GM18498 (cell line): ENCODE measurements around the gene CDRT4.

Experiments used
- ATAC-seq: cut with Tn5 transposase; IDR thresholded peaks from one replicate; pipeline ENCODE4 v1.9.1; 2021; ENCODE audit warnings: mild to moderate bottlenecking, moderate library complexity; ENCODE audit not compliant: unreplicated experiment

Gene CDRT4

GRCh38 chr17:15432807-15433611 lies 34.4 kb downstream of the CDRT4 start:
- ATAC-seq = no peak

GRCh38 chr17:15431766-15432165 lies 35.7 kb downstream of the CDRT4 start:
- ATAC-seq = no peak

- no peak for ATAC-seq
These were observed 36.2 kb downstream of the CDRT4 start for GRCh38 chr17:15431196-15431595.

GRCh38 chr17:15424521-15424920 lies 42.9 kb downstream of the CDRT4 start:
- no peak for ATAC-seq

GRCh38 chr17:15422392-15422965 lies 44.9 kb downstream of the CDRT4 start:
- ATAC-seq = no peak

GRCh38 chr17:15418781-15419180 lies 48.6 kb downstream of the CDRT4 start:
- no peak for ATAC-seq

- no peak for ATAC-seq
These were observed 52.7 kb downstream of the CDRT4 start for GRCh38 chr17:15414532-15415306.

- no peak for ATAC-seq
These were observed 54.2 kb downstream of the CDRT4 start for GRCh38 chr17:15413101-15413771.

- ATAC-seq = no peak
These were observed 54.8 kb downstream of the CDRT4 start for GRCh38 chr17:15412606-15413005.

- ATAC-seq = no peak
These were observed 55.8 kb downstream of the CDRT4 start for GRCh38 chr17:15411384-15412198.

- no peak for ATAC-seq
These were observed 57.6 kb downstream of the CDRT4 start for GRCh38 chr17:15409721-15410250.

- no peak for ATAC-seq
These were observed 58.6 kb downstream of the CDRT4 start for GRCh38 chr17:15408803-15409202.

- ATAC-seq = no peak
These were observed 61.3 kb downstream of the CDRT4 start for GRCh38 chr17:15406081-15406480.

- no peak for ATAC-seq
These were observed 62.4 kb downstream of the CDRT4 start for GRCh38 chr17:15405058-15405415.

GRCh38 chr17:15404106-15405057 lies 63.0 kb downstream of the CDRT4 start:
- ATAC-seq = no peak

GRCh38 chr17:15403276-15403939 lies 64.0 kb downstream of the CDRT4 start:
- ATAC-seq = no peak

- ATAC-seq = no peak
These were observed 68.0 kb downstream of the CDRT4 start for GRCh38 chr17:15399443-15399842.

GRCh38 chr17:15398736-15399331 lies 68.6 kb downstream of the CDRT4 start:
- no peak for ATAC-seq
